Fibroblast of skin of right quadriceps (primary cell): ENCODE data around the gene NADK.

ENCODE experiments used
- DNase-seq: peaks from one replicate; pipeline ENCODE4 v3.0.0-alpha.2; 2013

Gene NADK

GRCh38 chr1:1785666-1786065, 7.4 kb upstream of the NADK start:
- DNase-seq, result no peak

- DNase-seq, result no peak
These were observed 6.7 kb upstream of the NADK start for GRCh38 chr1:1784933-1785332.

- DNase-seq, result no peak
These were observed 5.0 kb upstream of the NADK start for GRCh38 chr1:1783320-1783719.

- DNase-seq, result peak; percentile 35
These were observed 4.3 kb upstream of the NADK start for GRCh38 chr1:1782399-1783221.

GRCh38 chr1:1781526-1781903, 3.2 kb upstream of the NADK start:
- no peak for DNase-seq

GRCh38 chr1:1780598-1781525, 2.6 kb upstream of the NADK start:
- DNase-seq, result no peak

GRCh38 chr1:1779691-1780597, 1.7 kb upstream of the NADK start:
- no peak for DNase-seq

- DNase-seq, result no peak
These were observed 1.0 kb upstream of the NADK start for GRCh38 chr1:1779320-1779675.

GRCh38 chr1:1778663-1779319, 521 bp upstream of the NADK start:
- no peak for DNase-seq

GRCh38 chr1:1777583-1777899, 729 bp downstream of the NADK start:
- no peak for DNase-seq

GRCh38 chr1:1776672-1777582, 1.3 kb downstream of the NADK start:
- no peak for DNase-seq

GRCh38 chr1:1775327-1776226, 2.7 kb downstream of the NADK start:
- no peak for DNase-seq

- DNase-seq, result no peak
These were observed 4.4 kb downstream of the NADK start for GRCh38 chr1:1773874-1774273.

- no peak for DNase-seq
These were observed 7.2 kb downstream of the NADK start for GRCh38 chr1:1771096-1771495.

GRCh38 chr1:1770102-1770501, 8.2 kb downstream of the NADK start:
- no peak for DNase-seq

GRCh38 chr1:1768249-1768992, 9.8 kb downstream of the NADK start:
- no peak for DNase-seq

- no peak for DNase-seq
These were observed 13.3 kb downstream of the NADK start for GRCh38 chr1:1764876-1765470.

- DNase-seq, result no peak
These were observed 14.3 kb downstream of the NADK start for GRCh38 chr1:1763657-1764621.
